Measurements from ENCODE around the gene ZSWIM1. TPM values are rescaled to one million over a fixed set of nuclear protein-coding genes. Genes with fewer than 3 reads are reported as not detected.
"Not testable (repeated sequence)": the region's sequence is repeated elsewhere in the genome, so short reads cannot be mapped to it uniquely, and the experiment has no call there.

The ZSWIM1 gene
- total RNA-seq, 1 experiment from 2014 or later: 19.0 TPM

DNA sequence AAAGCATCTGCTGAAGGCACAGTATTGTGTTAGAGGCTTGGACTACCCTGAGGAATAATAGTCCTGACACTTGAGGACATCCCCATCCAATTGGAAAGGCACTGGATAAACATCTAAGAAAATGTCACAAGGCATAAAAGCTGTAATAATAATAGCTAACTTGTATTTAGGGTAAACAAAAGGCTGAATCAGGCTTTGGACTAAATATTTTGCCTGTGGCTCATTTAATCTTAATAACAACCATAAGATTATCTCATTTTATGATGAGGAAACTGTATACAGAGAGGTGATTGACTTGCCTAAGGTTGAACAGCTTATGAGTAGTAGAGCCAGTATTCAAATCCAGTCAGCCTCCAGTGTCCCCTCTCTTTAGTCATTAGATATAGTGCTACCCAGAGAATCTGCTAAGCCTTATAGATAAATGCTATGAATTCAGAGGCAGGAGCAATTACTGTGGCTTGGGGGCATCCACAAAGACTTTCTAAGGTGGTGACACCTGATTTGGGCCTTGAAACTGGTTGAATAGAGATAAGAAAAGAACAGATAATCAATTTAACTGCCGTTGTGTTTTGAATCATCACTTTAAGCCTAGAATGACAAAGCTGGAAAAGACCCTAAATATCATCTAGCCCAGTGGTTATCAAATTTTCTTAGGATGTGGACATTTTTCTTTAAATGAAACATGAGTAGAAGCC is 7.5 kb upstream of the ZSWIM1 start:
- Histone ChIP-seq H3K9me2 (replicated peaks; ENCODE audit: insufficient read depth, low read length) (no peaks in the 10 kb centered on the region), H3K27me3 (ENCODE audit: low read length) (no peaks in the 10 kb centered on the region), H3K4me2 (ENCODE audit: low read depth, low read length, poor library complexity, severe bottlenecking) (no peak overlapping the region), H3K9me3 (ENCODE audit: low read length) (no peaks in the 10 kb centered on the region), H3K4me3 (ENCODE audit: low read length) (no peak overlapping the region), H3K27ac (ENCODE audit: low read length) (no peak overlapping the region), H3K9ac (ENCODE audit: low read length) (no peak overlapping the region), H3K4me1 (ENCODE audit: low read length) (no peaks in the 10 kb centered on the region), H3K36me3 (ENCODE audit: insufficient read depth, low read length) (no peaks in the 10 kb centered on the region), H4K20me1 (ENCODE audit: insufficient read depth, low read depth, low read length) (no peaks in the 10 kb centered on the region), H3K79me2 (ENCODE audit: low read length) (no peaks in the 10 kb centered on the region), H2AFZ (ENCODE audit: low read length) (no peak overlapping the region)
- DNase-seq: no peak

DNA sequence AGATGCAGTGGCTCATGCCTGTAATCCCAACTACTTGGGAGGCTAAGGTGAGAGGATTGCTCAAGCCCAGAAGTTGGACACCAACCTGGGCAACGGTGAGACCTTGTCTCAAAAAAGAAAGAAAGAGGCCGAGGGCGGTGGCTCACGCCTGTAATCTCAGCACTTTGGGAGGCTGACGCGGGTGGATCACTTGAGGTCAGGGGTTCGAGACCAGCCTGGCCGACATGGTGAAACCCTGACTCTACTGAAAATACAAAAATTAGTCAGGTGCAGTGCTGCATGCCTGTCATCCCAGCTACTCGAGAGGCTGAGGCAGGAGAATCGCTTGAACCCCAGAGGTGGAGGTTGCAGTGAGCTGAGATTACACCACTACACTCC is 6.9 kb upstream of the ZSWIM1 start:
- not testable (repeated sequence) for DNase-seq; H2AFZ ChIP-seq (ENCODE audit: low read length); H3K9me2 ChIP-seq (replicated peaks; ENCODE audit: insufficient read depth, low read length); H3K79me2 ChIP-seq (ENCODE audit: low read length); H3K9ac ChIP-seq (ENCODE audit: low read length); H4K20me1 ChIP-seq (ENCODE audit: insufficient read depth, low read depth, low read length); H3K4me2 ChIP-seq (ENCODE audit: low read depth, low read length, poor library complexity, severe bottlenecking); H3K4me1 ChIP-seq (ENCODE audit: low read length); H3K36me3 ChIP-seq (ENCODE audit: insufficient read depth, low read length); H3K9me3 ChIP-seq (ENCODE audit: low read length); H3K27ac ChIP-seq (ENCODE audit: low read length); H3K27me3 ChIP-seq (ENCODE audit: low read length); H3K4me3 ChIP-seq (ENCODE audit: low read length)

DNA sequence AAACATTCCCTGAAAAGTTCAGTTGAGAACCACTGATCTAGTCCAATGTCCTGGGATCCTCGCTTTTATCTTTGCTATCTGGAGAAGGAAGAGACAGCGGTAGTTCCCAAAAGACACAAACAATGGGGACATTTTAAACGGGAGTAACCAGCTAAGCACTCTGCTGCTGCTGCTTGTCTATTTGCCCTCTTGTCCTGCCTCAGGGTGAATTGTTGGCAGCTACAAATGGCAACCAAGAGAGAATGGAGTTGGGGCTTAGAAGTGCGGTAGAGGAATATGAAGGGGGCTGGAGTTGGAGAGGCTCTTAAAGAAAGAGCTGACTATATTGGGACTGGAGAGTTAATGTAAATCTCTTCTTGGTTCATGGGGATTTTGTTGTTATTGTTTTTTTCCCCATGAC is 6.5 kb upstream of the ZSWIM1 start:
- Histone ChIP-seq H3K9me2 (replicated peaks; ENCODE audit: insufficient read depth, low read length) (no peaks in the 10 kb centered on the region), H3K4me1 (ENCODE audit: low read length) (no peaks in the 10 kb centered on the region), H3K9me3 (ENCODE audit: low read length) (no peaks in the 10 kb centered on the region), H3K36me3 (ENCODE audit: insufficient read depth, low read length) (no peaks in the 10 kb centered on the region), H3K9ac (ENCODE audit: low read length) (no peak overlapping the region), H3K79me2 (ENCODE audit: low read length) (no peaks in the 10 kb centered on the region), H3K4me3 (ENCODE audit: low read length) (no peak overlapping the region), H2AFZ (ENCODE audit: low read length) (no peak overlapping the region), H3K27me3 (ENCODE audit: low read length) (no peaks in the 10 kb centered on the region), H4K20me1 (ENCODE audit: insufficient read depth, low read depth, low read length) (no peaks in the 10 kb centered on the region), H3K27ac (ENCODE audit: low read length) (no peak overlapping the region), H3K4me2 (ENCODE audit: low read depth, low read length, poor library complexity, severe bottlenecking) (no peak overlapping the region)
- DNase-seq: no peak

DNA sequence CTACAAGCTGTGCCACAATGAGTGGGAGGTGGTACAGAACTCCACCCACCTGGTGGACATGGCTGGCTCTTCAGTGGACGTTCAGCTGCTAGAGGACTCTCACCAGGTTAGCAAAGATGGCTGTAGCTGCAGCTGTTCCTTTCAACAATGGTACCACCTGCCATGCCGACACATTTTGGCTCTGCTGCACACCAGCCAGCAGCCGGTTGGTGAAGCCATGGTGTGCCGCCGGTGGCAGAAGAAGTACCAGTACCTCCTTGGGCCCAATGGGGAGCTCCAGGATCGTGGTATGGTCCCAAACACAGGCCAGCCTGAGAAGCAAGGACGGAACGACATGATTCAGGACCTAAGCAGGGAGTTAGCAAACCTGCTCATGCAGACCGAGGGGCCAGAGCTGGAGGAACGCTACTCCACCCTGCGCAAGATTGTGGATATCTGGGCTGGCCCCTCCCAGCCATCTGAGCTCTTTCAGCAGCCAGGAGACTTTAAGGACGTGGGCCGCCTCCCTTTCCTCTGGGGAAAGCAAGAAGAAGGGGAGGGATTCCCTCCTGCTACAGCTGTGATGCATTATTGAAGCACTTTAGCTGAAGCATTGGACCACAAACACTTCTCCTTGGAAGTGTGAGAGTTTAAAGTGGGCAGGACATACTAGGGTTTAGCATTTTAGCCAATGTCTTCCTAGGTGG is 2.8 kb upstream of the ZSWIM1 start:
- H3K4me2 ChIP-seq (ENCODE audit: low read depth, low read length, poor library complexity, severe bottlenecking): no peak overlapping the region
- DNase-seq: no peak

DNA sequence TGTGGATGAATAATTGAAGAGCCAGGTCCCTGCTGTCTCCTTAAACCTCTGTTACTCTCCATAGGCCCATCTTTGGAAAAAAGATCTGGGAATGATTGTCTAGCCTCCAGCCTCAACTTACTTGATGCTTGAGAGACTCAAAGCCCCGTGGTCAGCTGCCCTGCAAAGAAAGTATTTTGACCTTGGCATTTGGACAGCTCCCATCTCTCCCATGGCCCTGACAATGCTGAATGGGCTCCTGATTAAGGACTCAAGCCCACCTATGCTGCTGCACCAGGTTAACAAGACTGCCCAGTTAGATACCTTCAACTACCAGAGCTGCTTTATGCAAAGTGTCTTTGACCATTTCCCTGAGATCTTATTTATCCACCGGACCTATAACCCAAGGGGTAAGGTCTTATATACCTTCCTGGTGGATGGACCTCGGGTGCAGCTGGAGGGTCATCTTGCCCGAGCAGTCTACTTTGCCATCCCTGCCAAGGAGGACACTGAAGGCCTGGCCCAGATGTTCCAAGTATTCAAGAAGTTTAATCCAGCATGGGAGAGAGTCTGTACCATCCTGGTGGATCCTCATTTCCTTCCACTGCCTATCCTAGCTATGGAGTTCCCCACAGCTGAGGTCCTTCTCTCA is 1.6 kb downstream of the ZSWIM1 start:
- peak overlapping the region; percentile 98 for H3K4me2 ChIP-seq (ENCODE audit: low read depth, low read length, poor library complexity, severe bottlenecking)
- peaks cover 34% of the 10 kb centered on the region for H3K79me2 ChIP-seq (ENCODE audit: low read length)
- H3K9ac ChIP-seq (ENCODE audit: low read length): no peak overlapping the region
- peaks cover 12% of the 10 kb centered on the region for H3K4me1 ChIP-seq (ENCODE audit: low read length)
- H2AFZ ChIP-seq (ENCODE audit: low read length): no peak overlapping the region
- H3K4me3 ChIP-seq (ENCODE audit: low read length): no peak overlapping the region; the same call in 1 of the 2 replicates
- no peak overlapping the region for H3K27ac ChIP-seq (ENCODE audit: low read length)
- no peaks in the 10 kb centered on the region for H3K9me2 ChIP-seq (replicated peaks; ENCODE audit: insufficient read depth, low read length)
- no peak for DNase-seq
- H3K27me3 ChIP-seq (ENCODE audit: low read length): no peaks in the 10 kb centered on the region
- H3K9me3 ChIP-seq (ENCODE audit: low read length): no peaks in the 10 kb centered on the region
- peaks cover 17% of the 10 kb centered on the region for H3K36me3 ChIP-seq (ENCODE audit: insufficient read depth, low read length)
- no peaks in the 10 kb centered on the region for H4K20me1 ChIP-seq (ENCODE audit: insufficient read depth, low read depth, low read length)

More for the DNA sequence above, 2.8 kb upstream of the ZSWIM1 start:
- peaks cover 12% of the 10 kb centered on the region for H3K4me1 ChIP-seq (ENCODE audit: low read length)
- no peak overlapping the region for H3K9ac ChIP-seq (ENCODE audit: low read length)
- no peak overlapping the region for H3K4me3 ChIP-seq (ENCODE audit: low read length)
- no peaks in the 10 kb centered on the region for H3K27me3 ChIP-seq (ENCODE audit: low read length)
- H3K9me3 ChIP-seq (ENCODE audit: low read length): no peaks in the 10 kb centered on the region
- no peak overlapping the region for H2AFZ ChIP-seq (ENCODE audit: low read length)
- H3K27ac ChIP-seq (ENCODE audit: low read length): no peak overlapping the region
- H3K36me3 ChIP-seq (ENCODE audit: insufficient read depth, low read length): peaks cover 4% of the 10 kb centered on the region; the same call in 1 of the 2 replicates
- no peaks in the 10 kb centered on the region for H3K9me2 ChIP-seq (replicated peaks; ENCODE audit: insufficient read depth, low read length)
- peaks cover 22% of the 10 kb centered on the region for H3K79me2 ChIP-seq (ENCODE audit: low read length)
- no peaks in the 10 kb centered on the region for H4K20me1 ChIP-seq (ENCODE audit: insufficient read depth, low read depth, low read length)

DNA sequence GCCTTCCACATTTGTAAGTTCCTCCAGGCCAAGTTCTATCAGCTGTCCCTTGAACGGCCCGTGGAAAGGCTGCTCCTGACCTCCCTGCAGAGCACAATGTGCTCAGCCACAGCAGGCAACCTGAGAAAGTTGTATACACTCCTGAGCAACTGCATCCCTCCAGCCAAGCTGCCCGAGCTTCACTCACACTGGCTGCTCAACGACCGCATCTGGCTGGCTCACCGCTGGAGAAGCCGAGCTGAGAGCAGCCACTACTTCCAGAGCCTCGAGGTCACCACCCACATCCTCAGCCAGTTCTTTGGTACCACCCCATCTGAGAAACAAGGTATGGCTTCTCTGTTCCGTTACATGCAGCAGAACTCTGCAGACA is 2.1 kb downstream of the ZSWIM1 start:
- Histone ChIP-seq H3K9me2 (replicated peaks; ENCODE audit: insufficient read depth, low read length) (no peaks in the 10 kb centered on the region), H3K4me1 (ENCODE audit: low read length) (peaks cover 12% of the 10 kb centered on the region), H4K20me1 (ENCODE audit: insufficient read depth, low read depth, low read length) (no peaks in the 10 kb centered on the region), H3K9ac (ENCODE audit: low read length) (no peak overlapping the region), H2AFZ (ENCODE audit: low read length) (no peak overlapping the region), H3K79me2 (ENCODE audit: low read length) (peaks cover 34% of the 10 kb centered on the region), H3K36me3 (ENCODE audit: insufficient read depth, low read length) (peaks cover 17% of the 10 kb centered on the region), H3K4me2 (ENCODE audit: low read depth, low read length, poor library complexity, severe bottlenecking) (no peak overlapping the region), H3K27ac (ENCODE audit: low read length) (no peak overlapping the region), H3K9me3 (ENCODE audit: low read length) (no peaks in the 10 kb centered on the region), H3K27me3 (ENCODE audit: low read length) (no peaks in the 10 kb centered on the region), H3K4me3 (ENCODE audit: low read length) (no peak overlapping the region)
- DNase-seq: no peak

DNA sequence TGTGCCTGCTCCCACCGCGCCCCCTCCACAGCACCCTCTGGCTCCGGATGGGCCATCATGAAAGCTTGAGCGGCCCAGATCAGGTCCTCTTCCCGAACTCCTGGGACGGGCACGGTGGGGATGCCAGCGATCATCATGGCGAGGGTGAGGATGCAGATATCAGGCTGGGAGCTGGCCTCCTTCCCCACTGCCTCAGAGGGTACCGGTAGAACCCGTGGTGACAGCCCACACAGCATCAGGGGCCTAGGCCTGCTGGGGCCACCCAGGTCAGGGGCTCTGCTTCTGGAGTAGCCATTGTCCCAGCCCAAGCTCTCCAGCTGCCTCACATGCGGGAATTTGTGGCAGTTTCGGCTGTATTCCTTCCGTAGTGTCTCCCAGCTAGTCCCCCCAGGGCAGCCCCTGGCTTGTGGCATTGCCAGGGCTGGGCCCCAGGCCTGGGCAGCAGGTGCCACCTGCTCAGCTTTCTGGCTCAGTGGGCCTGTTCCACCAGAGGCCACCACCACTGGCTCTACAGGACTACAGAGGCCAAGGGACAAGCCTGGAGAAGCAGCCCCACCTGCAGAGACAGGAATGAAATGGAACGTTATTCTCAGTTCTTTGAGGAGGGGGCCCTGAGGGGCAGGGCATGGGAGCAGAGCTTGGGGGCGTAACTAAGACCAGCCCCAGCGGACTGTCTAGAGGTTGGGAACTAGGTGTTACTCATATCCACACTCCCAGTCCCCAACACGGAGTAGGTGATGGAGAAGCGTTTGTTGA is 5.7 kb downstream of the ZSWIM1 start:
- no peaks in the 10 kb centered on the region for H4K20me1 ChIP-seq (ENCODE audit: insufficient read depth, low read depth, low read length)
- H3K79me2 ChIP-seq (ENCODE audit: low read length): peaks cover 39% of the 10 kb centered on the region
- no peak for DNase-seq
- no peaks in the 10 kb centered on the region for H3K9me3 ChIP-seq (ENCODE audit: low read length)
- peaks cover 27% of the 10 kb centered on the region for H3K4me1 ChIP-seq (ENCODE audit: low read length)
- H3K9me2 ChIP-seq (replicated peaks; ENCODE audit: insufficient read depth, low read length): no peaks in the 10 kb centered on the region
- no peak overlapping the region for H3K4me2 ChIP-seq (ENCODE audit: low read depth, low read length, poor library complexity, severe bottlenecking)
- H3K4me3 ChIP-seq (ENCODE audit: low read length): no peak overlapping the region
- no peak overlapping the region for H3K9ac ChIP-seq (ENCODE audit: low read length)
- no peak overlapping the region for H3K27ac ChIP-seq (ENCODE audit: low read length)
- no peak overlapping the region for H2AFZ ChIP-seq (ENCODE audit: low read length)
- H3K27me3 ChIP-seq (ENCODE audit: low read length): no peaks in the 10 kb centered on the region
- peaks cover 17% of the 10 kb centered on the region for H3K36me3 ChIP-seq (ENCODE audit: insufficient read depth, low read length)

DNA sequence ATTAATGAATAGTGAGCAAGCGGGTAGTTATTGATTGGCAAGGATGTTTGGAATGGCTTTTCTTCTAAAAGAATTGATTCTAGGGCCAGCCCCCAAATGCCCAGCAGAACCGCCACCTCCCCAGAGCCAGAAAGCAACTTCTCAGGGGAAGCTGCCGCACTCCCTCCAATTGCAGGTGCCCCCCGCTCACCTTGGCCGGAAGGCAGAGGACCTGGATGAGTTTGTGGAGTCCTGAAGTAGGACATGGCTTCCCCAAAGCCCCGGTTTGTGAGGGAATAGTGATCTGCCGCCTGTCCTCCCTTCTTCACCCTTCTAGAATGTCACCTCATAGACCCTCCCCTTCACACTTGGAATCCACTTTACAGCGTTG is 6.3 kb downstream of the ZSWIM1 start, which contains the start of gene SPATA25:
Gene SPATA25 (minus strand): TSS at position 277 of the 370 bp plus-strand sequence. CDS start 32 bp downstream, at position 245.
- Histone ChIP-seq H3K27me3 (ENCODE audit: low read length) (no peaks in the 10 kb centered on the region), H4K20me1 (ENCODE audit: insufficient read depth, low read depth, low read length) (no peaks in the 10 kb centered on the region), H3K36me3 (ENCODE audit: insufficient read depth, low read length) (peaks cover 17% of the 10 kb centered on the region), H3K4me2 (ENCODE audit: low read depth, low read length, poor library complexity, severe bottlenecking) (no peak within 1 kb of the TSS), H3K79me2 (ENCODE audit: low read length) (peaks cover 38% of the 10 kb centered on the region), H2AFZ (ENCODE audit: low read length) (no peak within 1 kb of the TSS), H3K9me3 (ENCODE audit: low read length) (no peaks in the 10 kb centered on the region), H3K9me2 (replicated peaks; ENCODE audit: insufficient read depth, low read length) (no peaks in the 10 kb centered on the region), H3K27ac (ENCODE audit: low read length) (no peak within 1 kb of the TSS), H3K9ac (ENCODE audit: low read length) (no peak within 1 kb of the TSS), H3K4me1 (ENCODE audit: low read length) (peaks cover 27% of the 10 kb centered on the region), H3K4me3 (ENCODE audit: low read length) (no peak within 1 kb of the TSS)
- no peak for DNase-seq
